Measurements from ENCODE around the gene DPCD.
"Not testable (repeated sequence)": the region's sequence is repeated elsewhere in the genome, so short reads cannot be mapped to it uniquely, and the experiment has no call there.

Gene DPCD

DNA sequence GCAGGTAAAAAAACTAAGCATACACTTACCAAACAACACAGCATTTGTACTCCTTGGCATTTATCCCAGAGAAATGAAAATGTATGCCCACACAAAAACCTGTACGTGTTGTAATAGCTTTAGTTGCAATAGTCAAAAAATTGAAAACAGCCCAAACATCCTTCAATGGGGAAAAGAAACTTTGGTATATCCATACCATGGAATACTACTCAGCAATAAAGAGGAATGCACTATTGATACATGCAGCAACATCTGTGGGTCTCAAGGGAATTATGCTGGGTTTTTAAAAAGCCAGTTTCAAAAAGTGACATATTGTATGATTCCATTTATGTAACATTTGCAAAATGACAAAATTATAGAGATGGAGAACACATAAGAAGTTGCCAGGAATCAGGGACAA is 35.4 kb downstream of the DPCD start:
- no peak overlapping the region for H3K4me3 ChIP-seq (replicated peaks; ENCODE audit: low read depth, low read length)
- no peak for DNase-seq (ENCODE audit: extremely low read depth, low read depth)

DNA sequence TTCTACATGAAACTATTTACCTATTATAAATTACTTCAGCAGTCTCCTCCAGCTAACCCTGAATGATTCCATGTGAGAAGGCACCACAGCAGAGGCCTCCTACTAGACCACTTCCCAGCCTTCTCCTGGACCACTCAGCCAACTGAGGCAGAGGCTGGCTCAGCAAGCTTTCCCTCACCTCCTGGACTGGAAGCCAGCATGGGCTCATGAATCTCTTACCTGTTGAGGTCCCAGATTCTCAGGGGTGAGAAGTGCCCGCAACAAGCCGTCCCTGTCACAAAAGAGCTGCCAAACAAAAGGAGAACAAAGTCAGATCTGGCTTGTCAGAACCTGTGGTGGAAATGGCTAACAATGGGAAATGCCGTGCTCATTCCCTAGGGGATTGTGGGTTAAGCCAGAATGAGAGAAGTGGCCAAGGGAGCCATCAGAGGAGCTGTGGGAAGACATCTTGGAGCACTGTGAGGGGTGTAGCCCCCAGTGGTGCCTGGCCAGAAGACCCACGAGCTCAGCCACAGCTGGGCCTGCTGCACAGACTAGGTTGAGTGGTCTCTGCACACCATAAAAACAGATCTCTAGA is 36.5 kb downstream of the DPCD start:
- TF ChIP-seq, protein P1, sequence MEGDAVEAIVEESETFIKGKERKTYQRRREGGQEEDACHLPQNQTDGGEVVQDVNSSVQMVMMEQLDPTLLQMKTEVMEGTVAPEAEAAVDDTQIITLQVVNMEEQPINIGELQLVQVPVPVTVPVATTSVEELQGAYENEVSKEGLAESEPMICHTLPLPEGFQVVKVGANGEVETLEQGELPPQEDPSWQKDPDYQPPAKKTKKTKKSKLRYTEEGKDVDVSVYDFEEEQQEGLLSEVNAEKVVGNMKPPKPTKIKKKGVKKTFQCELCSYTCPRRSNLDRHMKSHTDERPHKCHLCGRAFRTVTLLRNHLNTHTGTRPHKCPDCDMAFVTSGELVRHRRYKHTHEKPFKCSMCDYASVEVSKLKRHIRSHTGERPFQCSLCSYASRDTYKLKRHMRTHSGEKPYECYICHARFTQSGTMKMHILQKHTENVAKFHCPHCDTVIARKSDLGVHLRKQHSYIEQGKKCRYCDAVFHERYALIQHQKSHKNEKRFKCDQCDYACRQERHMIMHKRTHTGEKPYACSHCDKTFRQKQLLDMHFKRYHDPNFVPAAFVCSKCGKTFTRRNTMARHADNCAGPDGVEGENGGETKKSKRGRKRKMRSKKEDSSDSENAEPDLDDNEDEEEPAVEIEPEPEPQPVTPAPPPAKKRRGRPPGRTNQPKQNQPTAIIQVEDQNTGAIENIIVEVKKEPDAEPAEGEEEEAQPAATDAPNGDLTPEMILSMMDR (IDR thresholded peaks at IDR 0.05; ENCODE audit: low read depth, low read length, missing control alignments), result no peak
- DNase-seq (ENCODE audit: extremely low read depth, low read depth), result no peak
- H3K4me3 ChIP-seq (replicated peaks; ENCODE audit: low read depth, low read length), result no peak overlapping the region

More for the DNA sequence above, 35.4 kb downstream of the DPCD start:
- TF ChIP-seq, protein P1 (IDR thresholded peaks at IDR 0.05; ENCODE audit: low read depth, low read length, missing control alignments), result no peak

DNA sequence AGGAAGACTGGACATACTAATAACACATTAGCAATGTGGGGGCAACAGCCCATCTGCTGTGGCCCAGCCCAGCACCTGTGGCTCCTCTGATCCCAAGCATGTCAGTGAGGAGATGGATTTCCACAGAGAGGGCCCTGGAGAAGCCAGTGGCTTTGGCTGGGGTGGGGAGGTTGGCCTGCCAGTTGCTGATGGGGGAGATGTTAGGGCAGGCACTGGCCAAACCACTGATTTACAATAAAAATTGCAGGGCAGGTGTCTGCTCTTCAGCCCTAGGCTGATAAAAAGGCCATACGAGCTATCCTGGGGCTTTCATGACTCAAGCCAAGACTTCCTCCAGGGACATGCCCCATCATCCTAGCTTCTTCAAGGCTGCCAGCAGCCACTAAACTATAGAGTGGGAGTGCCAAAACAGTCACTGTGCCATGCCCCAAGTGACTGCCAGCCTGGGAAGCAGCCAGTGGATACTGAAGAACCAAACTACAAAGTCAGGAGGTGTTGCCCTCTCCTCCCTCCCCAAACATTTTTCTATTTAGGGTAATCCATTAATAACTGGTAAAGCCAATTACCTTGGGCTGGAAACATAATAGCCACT is 37.8 kb downstream of the DPCD start:
- no peak for DNase-seq (ENCODE audit: extremely low read depth, low read depth)
- TF ChIP-seq, protein P1 (IDR thresholded peaks at IDR 0.05; ENCODE audit: low read depth, low read length, missing control alignments), result no peak
- H3K4me3 ChIP-seq (replicated peaks; ENCODE audit: low read depth, low read length), result no peak overlapping the region

DNA sequence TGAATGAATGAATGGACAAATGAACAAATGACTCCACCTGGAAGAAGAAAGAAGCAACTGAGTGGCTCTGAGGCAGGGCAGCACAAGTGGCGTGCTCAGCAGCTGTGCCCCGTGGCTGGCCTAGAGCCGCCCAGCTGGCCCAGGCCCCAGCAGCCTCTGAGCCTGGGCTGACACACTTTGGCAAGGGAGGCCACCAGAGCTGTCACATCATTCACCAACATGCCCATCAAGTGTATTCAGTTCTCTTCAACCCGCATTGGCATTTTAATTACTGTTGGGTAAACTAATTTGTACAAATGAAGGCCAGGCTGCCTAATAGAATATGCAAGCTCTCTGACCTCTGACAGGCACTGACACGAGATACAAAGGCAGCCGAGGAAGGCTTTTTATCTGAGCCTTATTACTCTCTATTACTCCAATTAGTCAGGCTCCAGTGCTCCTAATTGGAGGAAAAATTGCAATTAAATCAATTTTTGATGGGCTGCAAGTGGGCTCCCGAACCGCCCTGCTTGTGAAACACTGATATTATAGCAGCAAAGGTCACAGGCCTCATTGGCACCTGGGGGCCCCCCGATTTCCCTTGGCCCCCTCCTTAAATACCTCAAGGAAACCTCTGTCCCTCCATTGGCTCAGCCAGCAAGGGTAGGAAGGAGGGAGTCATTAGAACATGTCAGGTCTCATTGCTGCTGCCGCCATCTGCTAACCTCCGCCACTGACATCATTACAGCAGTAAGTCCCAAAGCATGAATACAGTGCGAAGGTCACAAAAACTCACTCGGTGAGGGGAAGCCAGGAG is 41.9 kb downstream of the DPCD start:
- no peak for DNase-seq (ENCODE audit: extremely low read depth, low read depth)
- no peak overlapping the region for H3K4me3 ChIP-seq (replicated peaks; ENCODE audit: low read depth, low read length)
- TF ChIP-seq, protein P1 (IDR thresholded peaks at IDR 0.05; ENCODE audit: low read depth, low read length, missing control alignments), result no peak

DNA sequence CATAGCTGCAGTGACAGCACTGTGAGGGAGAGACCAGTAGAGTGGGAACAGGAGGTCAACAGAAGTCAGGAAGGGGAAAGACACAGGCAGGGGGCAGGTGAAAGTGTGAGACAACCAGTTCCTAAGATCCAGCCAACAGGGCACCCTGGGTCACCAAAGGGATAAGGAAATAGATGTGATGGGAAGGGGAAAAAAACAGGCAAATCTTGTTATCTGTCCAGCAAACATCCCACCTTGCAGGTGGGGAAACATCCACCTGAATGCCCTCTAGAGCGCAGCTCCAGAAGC is 42.5 kb downstream of the DPCD start:
- H3K4me3 ChIP-seq (replicated peaks; ENCODE audit: low read depth, low read length), result no peak overlapping the region
- TF ChIP-seq, protein P1 (IDR thresholded peaks at IDR 0.05; ENCODE audit: low read depth, low read length, missing control alignments), result no peak
- no peak for DNase-seq (ENCODE audit: extremely low read depth, low read depth)

DNA sequence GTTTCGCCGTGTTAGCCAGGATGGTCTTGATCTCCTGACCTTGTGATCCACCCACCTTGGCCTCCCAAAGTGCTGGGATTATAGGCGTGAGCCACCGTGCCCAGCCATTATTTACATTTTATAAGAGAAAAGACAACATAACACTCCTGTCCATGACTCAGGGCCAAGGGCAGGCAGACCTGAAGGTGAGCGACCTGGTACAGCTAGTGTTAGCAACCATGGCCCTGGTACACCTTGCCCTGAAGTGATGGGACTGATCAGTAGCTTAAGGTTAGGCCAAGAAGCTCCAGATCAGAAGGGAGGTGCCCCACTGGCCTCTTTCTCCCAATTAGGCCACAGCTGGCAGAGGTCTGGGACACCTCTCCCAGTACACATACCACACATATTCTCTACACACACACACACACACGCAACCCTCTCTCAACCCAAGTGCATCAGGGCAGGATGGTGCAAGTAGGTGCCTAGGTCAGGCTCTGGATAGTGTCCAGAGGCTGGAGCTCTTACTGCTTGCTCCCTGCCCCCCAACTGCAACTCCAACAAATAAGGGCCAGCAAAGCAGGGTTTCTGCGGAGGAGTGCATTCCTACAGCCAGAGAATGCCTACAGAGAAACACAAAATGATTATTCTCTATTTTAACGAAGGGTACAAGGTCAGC is 43.8 kb downstream of the DPCD start:
- TF ChIP-seq, protein P1 (IDR thresholded peaks at IDR 0.05; ENCODE audit: low read depth, low read length, missing control alignments), result no peak
- no peak for DNase-seq (ENCODE audit: extremely low read depth, low read depth)
- H3K4me3 ChIP-seq (replicated peaks; ENCODE audit: low read depth, low read length), result no peak overlapping the region

DNA sequence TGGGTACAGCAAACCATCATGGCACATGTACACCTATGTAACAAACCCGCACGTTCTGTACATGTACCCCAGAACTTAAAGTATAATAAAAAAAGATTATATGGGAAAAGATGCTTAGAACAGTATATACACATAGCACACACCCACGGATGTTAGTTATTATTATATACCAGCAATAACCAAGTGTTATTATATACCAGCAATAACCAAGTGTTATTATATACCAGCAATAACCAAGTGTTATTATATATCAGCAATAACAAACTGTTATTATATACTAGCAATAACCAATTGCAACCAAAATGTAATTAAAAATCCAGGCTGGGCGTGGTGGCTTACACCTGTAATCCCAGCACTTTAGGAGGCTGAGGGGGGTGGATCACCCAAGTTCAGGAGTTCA is 45.4 kb downstream of the DPCD start:
- H3K4me3 ChIP-seq (replicated peaks; ENCODE audit: low read depth, low read length); DNase-seq (ENCODE audit: extremely low read depth, low read depth): not testable (repeated sequence)
